DND-41 (cell line): ENCODE measurements around the gene ZFHX3.

ENCODE experiments used
- ATAC-seq: fragments of 200-7000 bp; cut with Tn5 transposase; 3 replicates; pipeline ENCODE4 v1.9.1; 2021; ENCODE audit warnings: low read depth; ENCODE audit not compliant: insufficient read depth
- DNase-seq: peaks from one replicate; pipeline ENCODE4 v3.0.0-alpha.2; 2020
- H2AFZ ChIP-seq: 2 replicates; pipeline ENCODE4 v1.6.0; 2012; ENCODE audit warnings: low read depth, low read length
- H3K27ac ChIP-seq: 2 replicates; pipeline ENCODE4 v1.5.1; 2012; ENCODE audit warnings: low read length, inconsistent platforms
- H3K27me3 ChIP-seq: fragments of 200-600 bp; sonication (generic); 2 replicates; pipeline ENCODE4 v1.6.0; 2012; ENCODE audit warnings: low read length, mild to moderate bottlenecking, inconsistent platforms; ENCODE audit not compliant: insufficient read depth, poor library complexity
- H3K36me3 ChIP-seq: 2 replicates; pipeline ENCODE4 v1.5.1; 2012; ENCODE audit warnings: low read length, inconsistent platforms; ENCODE audit not compliant: insufficient read depth
- H3K4me1 ChIP-seq: 2 replicates; pipeline ENCODE4 v1.5.1; 2012; ENCODE audit warnings: mild to moderate bottlenecking, low read length; ENCODE audit not compliant: insufficient read depth
- H3K4me2 ChIP-seq: 2 replicates; pipeline ENCODE4 v1.6.0; 2012; ENCODE audit warnings: mild to moderate bottlenecking, moderate library complexity, low read length, inconsistent platforms; ENCODE audit not compliant: insufficient read depth
- H3K4me3 ChIP-seq, 2 experiments: fragments of 200-600 bp in 1 of 2; shearing (Covaris generic) in 1 of 2; 2 replicates each; pipeline ENCODE4 v1.5.1; 2012 to 2016; ENCODE audit warnings: inconsistent platforms in 2 of 2, low read length in 2 of 2, mild to moderate bottlenecking in 2 of 2, low read depth in 1 of 2, moderate library complexity in 1 of 2
- H3K79me2 ChIP-seq: 2 replicates; pipeline ENCODE4 v1.6.0; 2012; ENCODE audit warnings: low read length, inconsistent platforms; ENCODE audit not compliant: insufficient read depth
- H3K9ac ChIP-seq: 2 replicates; pipeline ENCODE4 v1.6.0; 2012; ENCODE audit warnings: low read depth, mild to moderate bottlenecking, inconsistent platforms, low read length, moderate library complexity
- H3K9me3 ChIP-seq: 2 replicates; pipeline ENCODE4 v1.5.1; 2012; ENCODE audit warnings: low read length, moderate library complexity, mild to moderate bottlenecking, inconsistent platforms; ENCODE audit not compliant: insufficient read depth, severe bottlenecking
- H4K20me1 ChIP-seq: 2 replicates; pipeline ENCODE4 v1.6.0; 2012; ENCODE audit warnings: low read length; ENCODE audit not compliant: insufficient read depth
- CTCF ChIP-seq: IDR thresholded peaks from 2 replicates; pipeline ENCODE4 v1.5.1; 2012; ENCODE audit warnings: borderline replicate concordance, low read length, moderate library complexity, mild to moderate bottlenecking; ENCODE audit not compliant: poor library complexity, severe bottlenecking; ENCODE audit errors: extremely low read depth
- EZH2 ChIP-seq: IDR thresholded peaks from 3 replicates; pipeline ENCODE4 v1.6.1; 2012; ENCODE audit warnings: borderline replicate concordance, low read depth, mild to moderate bottlenecking, moderate library complexity, low read length, inconsistent platforms; ENCODE audit not compliant: severe bottlenecking

ZFHX3 gene

GRCh38 chr16:72924537-72924926, 123.4 kb downstream of the ZFHX3 start:
- Histone ChIP-seq H3K4me3 (no peak overlapping the region), H3K4me1 (peaks cover 37% of the 10 kb centered on the region), H3K4me2 (no peak overlapping the region), H3K27me3 (no peaks in the 10 kb centered on the region), H4K20me1 (peaks cover 31% of the 10 kb centered on the region), H2AFZ (no peak overlapping the region), H3K9ac (no peak overlapping the region), H3K79me2 (no peaks in the 10 kb centered on the region), H3K9me3 (no peaks in the 10 kb centered on the region), H3K27ac (no peak overlapping the region), H3K36me3 (no peaks in the 10 kb centered on the region)
- no peak for TF ChIP-seq EZH2
- no peak for TF ChIP-seq CTCF
- DNase-seq (no peak), ATAC-seq (no peak)

- Histone ChIP-seq H3K9me3 (no peaks in the 10 kb centered on the region), H3K79me2 (no peaks in the 10 kb centered on the region), H3K27me3 (no peaks in the 10 kb centered on the region), H3K4me2 (no peak overlapping the region), H3K27ac (no peak overlapping the region), H3K9ac (no peak overlapping the region), H4K20me1 (peaks cover 25% of the 10 kb centered on the region), H2AFZ (no peak overlapping the region), H3K4me1 (peaks cover 37% of the 10 kb centered on the region), H3K4me3 (no peak overlapping the region), H3K36me3 (no peaks in the 10 kb centered on the region)
- DNase-seq, result no peak
- no peak for TF ChIP-seq CTCF
- TF ChIP-seq EZH2, result no peak
- no peak for ATAC-seq
Measured at GRCh38 chr16:72923757-72924156, 124.2 kb downstream of the ZFHX3 start.

GRCh38 chr16:72922714-72923113, 125.2 kb downstream of the ZFHX3 start:
- TF ChIP-seq CTCF, result no peak
- no peak for TF ChIP-seq EZH2
- Histone ChIP-seq H2AFZ (no peak overlapping the region), H3K9ac (no peak overlapping the region), H3K4me1 (peaks cover 35% of the 10 kb centered on the region), H3K4me2 (no peak overlapping the region), H3K4me3 (no peak overlapping the region), H3K79me2 (no peaks in the 10 kb centered on the region), H3K9me3 (no peaks in the 10 kb centered on the region), H3K27ac (no peak overlapping the region), H3K36me3 (no peaks in the 10 kb centered on the region), H3K27me3 (no peaks in the 10 kb centered on the region), H4K20me1 (peaks cover 21% of the 10 kb centered on the region)
- ATAC-seq (no peak), DNase-seq (no peak)

- peaks cover 21% of the 10 kb centered on the region for H4K20me1 ChIP-seq
- no peaks in the 10 kb centered on the region for H3K36me3 ChIP-seq
- DNase-seq (no peak), ATAC-seq (peak; percentile 63)
- peak overlapping the region; percentile 75 for H3K27ac ChIP-seq
- H3K27me3 ChIP-seq, result no peaks in the 10 kb centered on the region
- peaks cover 30% of the 10 kb centered on the region for H3K4me1 ChIP-seq
- H3K9ac ChIP-seq, result peak overlapping the region; percentile 34
- no peak for TF ChIP-seq CTCF
- TF ChIP-seq EZH2, result no peak
- peak overlapping the region in 1 of 2 experiments; percentile 25; a peak in 2 of 4 replicates for H3K4me3 ChIP-seq
- H3K9me3 ChIP-seq, result no peaks in the 10 kb centered on the region
- 0 out of 2 replicates have a peak overlapping the region, but pooled peaks have one; percentile 38 for H2AFZ ChIP-seq
- H3K4me2 ChIP-seq, result peak overlapping the region; percentile 54
- H3K79me2 ChIP-seq, result no peaks in the 10 kb centered on the region
Measured at GRCh38 chr16:72921620-72922019, 126.3 kb downstream of the ZFHX3 start.
